T-helper 1 cell treated with Interleukin-12 subunit alpha and Interleukin-12 subunit beta and Interleukin-4 antibody, amounts not matched to agents 30 μg/mL and 1 μg/mL, for 36 hours (primary cell): ENCODE measurements around the gene C5orf52.

ENCODE experiments used
- H3K27ac Mint-ChIP-seq: one replicate; pipeline ENCODE4 v1.8.0; 2021; ENCODE audit warnings: mild to moderate bottlenecking, mixed read lengths
- H3K27me3 Mint-ChIP-seq: one replicate; pipeline ENCODE4 v1.8.0; 2021; ENCODE audit warnings: low read depth, mixed read lengths
- H3K36me3 Mint-ChIP-seq: one replicate; pipeline ENCODE4 v1.8.0; 2021; ENCODE audit warnings: low read depth, mixed read lengths
- H3K4me1 Mint-ChIP-seq: one replicate; pipeline ENCODE4 v1.8.0; 2021; ENCODE audit warnings: low read depth, mixed read lengths
- H3K4me3 Mint-ChIP-seq: one replicate; pipeline ENCODE4 v1.8.0; 2021; ENCODE audit warnings: mild to moderate bottlenecking, moderate library complexity, mixed read lengths
- H3K9me3 Mint-ChIP-seq: one replicate; pipeline ENCODE4 v1.8.0; 2021; ENCODE audit warnings: mixed read lengths

The C5orf52 gene

GRCh38 chr5:157670662-157671591 is at the start of gene C5orf52:
TSS of gene C5orf52 (plus strand) at chr5:157671533. CDS start at chr5:157671615, 82 bp downstream.
- H3K9me3 Mint-ChIP-seq, result no peaks in the 10 kb centered on the region
- H3K27ac Mint-ChIP-seq, result peak within 1 kb of the TSS; percentile 81
- H3K36me3 Mint-ChIP-seq, result peaks cover 5% of the 10 kb centered on the region
- peak within 1 kb of the TSS; percentile 93 for H3K4me3 Mint-ChIP-seq
- peaks cover 30% of the 10 kb centered on the region for H3K4me1 Mint-ChIP-seq
- peaks cover 14% of the 10 kb centered on the region for H3K27me3 Mint-ChIP-seq

DNA sequence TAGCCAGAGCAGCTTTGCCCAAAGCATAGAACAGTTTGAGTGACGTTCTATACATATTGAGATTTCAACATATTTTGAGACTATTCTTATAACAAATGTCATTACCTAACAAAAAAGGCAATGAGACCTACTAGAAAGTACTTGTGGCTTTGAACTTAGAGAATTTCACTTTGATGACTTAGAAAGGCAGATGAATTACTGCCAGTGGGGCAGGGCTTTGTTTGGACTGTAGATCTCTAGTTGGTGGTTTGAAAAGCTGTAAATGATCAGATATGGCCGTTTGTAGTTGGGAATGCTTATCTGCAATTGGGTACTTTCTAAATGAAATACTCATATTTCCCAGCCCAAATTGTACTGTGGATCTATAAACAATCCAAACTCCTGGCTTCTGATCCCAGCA is 47.2 kb upstream of the C5orf52 start:
- H3K27ac Mint-ChIP-seq, result no peak overlapping the region
- no peak overlapping the region for H3K4me3 Mint-ChIP-seq
- peaks cover 10% of the 10 kb centered on the region for H3K4me1 Mint-ChIP-seq
- H3K27me3 Mint-ChIP-seq, result no peaks in the 10 kb centered on the region
- H3K9me3 Mint-ChIP-seq, result peaks cover 23% of the 10 kb centered on the region
- H3K36me3 Mint-ChIP-seq, result peaks cover 23% of the 10 kb centered on the region

- Mint-ChIP-seq H3K4me1 (peaks cover 10% of the 10 kb centered on the region), H3K9me3 (peaks cover 22% of the 10 kb centered on the region), H3K27ac (no peak overlapping the region), H3K27me3 (no peaks in the 10 kb centered on the region), H3K36me3 (peaks cover 23% of the 10 kb centered on the region), H3K4me3 (no peak overlapping the region)
These were observed 44.5 kb upstream of the C5orf52 start for GRCh38 chr5:157626831-157627230.

DNA sequence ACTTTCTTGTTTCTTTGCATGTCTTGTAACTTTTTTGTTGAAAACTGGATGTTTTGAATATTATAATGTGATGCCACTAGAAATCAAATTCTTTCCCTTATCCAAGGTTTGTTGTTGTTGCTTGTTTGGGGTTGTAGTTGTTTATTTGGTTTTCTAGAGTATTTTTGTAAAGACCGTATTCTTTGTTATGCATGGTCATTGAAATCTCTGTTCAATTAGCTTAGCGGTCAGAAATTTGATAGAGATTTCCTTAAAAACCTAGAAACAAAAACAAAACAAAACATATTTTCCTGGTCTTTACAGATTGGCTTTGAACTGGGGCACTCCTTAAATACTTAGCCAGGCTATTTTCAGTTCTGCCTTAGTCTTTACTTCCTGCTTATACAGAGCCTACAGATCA is 41.0 kb upstream of the C5orf52 start:
- peaks cover 7% of the 10 kb centered on the region for H3K36me3 Mint-ChIP-seq
- no peak overlapping the region for H3K4me3 Mint-ChIP-seq
- H3K4me1 Mint-ChIP-seq, result peaks cover 2% of the 10 kb centered on the region
- no peaks in the 10 kb centered on the region for H3K27me3 Mint-ChIP-seq
- peaks cover 6% of the 10 kb centered on the region for H3K9me3 Mint-ChIP-seq
- no peak overlapping the region for H3K27ac Mint-ChIP-seq

DNA sequence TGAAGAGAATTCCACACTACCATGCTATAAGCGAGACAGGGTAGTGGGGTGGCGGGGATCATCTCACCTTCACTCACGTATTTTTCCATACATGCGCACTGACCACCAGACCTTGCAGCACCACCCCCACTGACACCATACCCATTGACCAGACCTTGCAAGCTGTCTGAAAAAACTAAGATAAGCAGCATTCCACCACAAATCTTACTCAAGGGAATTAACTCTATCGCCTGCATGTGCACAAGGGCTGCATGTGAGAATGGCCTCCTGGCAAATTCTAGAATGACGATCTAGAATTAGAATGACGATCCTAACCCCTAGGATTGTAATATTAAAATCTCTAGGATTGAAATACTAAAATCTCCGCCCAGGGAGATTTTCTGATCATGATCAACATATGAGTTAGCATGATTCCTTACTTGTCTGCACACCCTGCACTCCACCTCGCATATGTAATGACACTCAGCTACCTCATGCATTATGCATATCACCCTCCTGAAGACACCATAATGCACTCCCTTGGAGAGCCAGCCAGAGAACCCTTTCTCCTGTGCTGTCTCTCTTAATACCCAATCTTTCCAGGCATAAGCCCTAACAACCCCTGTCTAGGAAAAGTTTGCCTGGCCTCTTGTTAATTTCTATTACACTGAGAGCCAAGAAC is 30.8 kb upstream of the C5orf52 start:
- Mint-ChIP-seq H3K4me3 (no peak overlapping the region), H3K27me3 (no peaks in the 10 kb centered on the region), H3K4me1 (peaks cover 6% of the 10 kb centered on the region), H3K27ac (no peak overlapping the region), H3K9me3 (no peaks in the 10 kb centered on the region), H3K36me3 (peaks cover 2% of the 10 kb centered on the region)

- Mint-ChIP-seq H3K36me3 (peaks cover 12% of the 10 kb centered on the region), H3K27ac (no peak overlapping the region), H3K9me3 (peaks cover 14% of the 10 kb centered on the region), H3K4me1 (peaks cover 15% of the 10 kb centered on the region), H3K4me3 (no peak overlapping the region), H3K27me3 (no peaks in the 10 kb centered on the region)
These were observed 22.9 kb upstream of the C5orf52 start for GRCh38 chr5:157648275-157648990.

GRCh38 chr5:157649101-157649500 is 22.2 kb upstream of the C5orf52 start:
- Mint-ChIP-seq H3K4me3 (no peak overlapping the region), H3K27ac (no peak overlapping the region), H3K4me1 (peaks cover 17% of the 10 kb centered on the region), H3K9me3 (peaks cover 20% of the 10 kb centered on the region), H3K27me3 (no peaks in the 10 kb centered on the region), H3K36me3 (peaks cover 18% of the 10 kb centered on the region)

GRCh38 chr5:157650991-157651611 is 20.2 kb upstream of the C5orf52 start:
- Mint-ChIP-seq H3K9me3 (peaks cover 38% of the 10 kb centered on the region), H3K27ac (no peak overlapping the region), H3K27me3 (no peaks in the 10 kb centered on the region), H3K4me3 (peak overlapping the region; percentile 42), H3K36me3 (peaks cover 26% of the 10 kb centered on the region), H3K4me1 (peaks cover 19% of the 10 kb centered on the region)

DNA sequence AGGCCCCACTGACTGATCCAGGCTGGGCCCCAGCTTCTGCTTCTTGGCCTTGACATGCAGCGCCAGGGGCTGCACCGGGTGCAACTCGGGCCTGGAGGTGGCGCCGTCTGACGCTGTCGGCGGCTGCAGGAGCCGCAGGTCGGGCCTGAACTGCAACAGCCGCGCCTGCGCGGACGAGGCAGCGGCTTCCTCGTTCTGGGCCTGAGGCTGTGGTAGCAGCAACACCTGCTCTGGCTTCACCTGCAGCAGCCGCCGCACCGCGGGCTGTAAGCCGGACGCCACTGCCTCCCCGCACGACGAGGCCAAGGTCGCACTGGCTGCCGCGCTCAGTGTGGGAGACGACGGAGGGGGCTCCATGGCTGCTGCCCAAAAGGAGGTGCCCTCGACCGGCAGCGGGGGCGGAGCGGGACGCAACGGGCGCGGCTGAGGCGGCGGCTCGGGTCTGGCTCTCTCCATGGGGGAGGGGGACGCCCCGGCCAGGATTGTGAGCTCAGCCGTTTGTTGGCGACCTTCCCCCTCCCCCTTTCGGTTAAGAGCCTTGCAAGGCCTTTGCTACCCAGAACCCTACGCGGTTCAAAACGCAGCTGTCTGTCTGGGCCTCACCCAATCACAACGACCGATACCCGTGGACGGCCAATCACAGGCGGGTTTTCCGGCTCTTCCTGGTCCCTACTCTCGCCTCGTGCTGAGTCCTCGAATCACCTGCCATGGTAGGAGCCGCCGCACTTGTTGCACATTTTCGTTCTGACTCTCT is 19.5 kb upstream of the C5orf52 start:
- H3K27me3 Mint-ChIP-seq, result no peaks in the 10 kb centered on the region
- peak overlapping the region; percentile 76 for H3K27ac Mint-ChIP-seq
- H3K9me3 Mint-ChIP-seq, result peaks cover 45% of the 10 kb centered on the region
- peaks cover 19% of the 10 kb centered on the region for H3K4me1 Mint-ChIP-seq
- peaks cover 30% of the 10 kb centered on the region for H3K36me3 Mint-ChIP-seq
- peak overlapping the region; percentile 71 for H3K4me3 Mint-ChIP-seq

GRCh38 chr5:157652377-157652692 is 19.0 kb upstream of the C5orf52 start, which contains the start of gene SOX30:
TSS of gene SOX30 (minus strand) at chr5:157652438. CDS start at chr5:157652078, 360 bp downstream.
- Mint-ChIP-seq H3K4me1 (peaks cover 19% of the 10 kb centered on the region), H3K36me3 (peaks cover 30% of the 10 kb centered on the region), H3K9me3 (peaks cover 45% of the 10 kb centered on the region), H3K27me3 (no peaks in the 10 kb centered on the region), H3K27ac (peak within 1 kb of the TSS; percentile 76), H3K4me3 (peak within 1 kb of the TSS; percentile 71)

GRCh38 chr5:157657516-157657915 is 13.8 kb upstream of the C5orf52 start:
- Mint-ChIP-seq H3K36me3 (peaks cover 42% of the 10 kb centered on the region), H3K9me3 (peaks cover 69% of the 10 kb centered on the region)

GRCh38 chr5:157658893-157659292 is 12.4 kb upstream of the C5orf52 start:
- H3K27ac Mint-ChIP-seq, result no peak overlapping the region
- peaks cover 55% of the 10 kb centered on the region for H3K9me3 Mint-ChIP-seq
- H3K36me3 Mint-ChIP-seq, result peaks cover 29% of the 10 kb centered on the region
- H3K27me3 Mint-ChIP-seq, result no peaks in the 10 kb centered on the region
- H3K4me1 Mint-ChIP-seq, result peaks cover 2% of the 10 kb centered on the region
- no peak overlapping the region for H3K4me3 Mint-ChIP-seq

More at GRCh38 chr5:157657516-157657915, 13.8 kb upstream of the C5orf52 start:
- Mint-ChIP-seq H3K4me3 (no peak overlapping the region), H3K27ac (no peak overlapping the region), H3K27me3 (no peaks in the 10 kb centered on the region), H3K4me1 (peaks cover 9% of the 10 kb centered on the region)

DNA sequence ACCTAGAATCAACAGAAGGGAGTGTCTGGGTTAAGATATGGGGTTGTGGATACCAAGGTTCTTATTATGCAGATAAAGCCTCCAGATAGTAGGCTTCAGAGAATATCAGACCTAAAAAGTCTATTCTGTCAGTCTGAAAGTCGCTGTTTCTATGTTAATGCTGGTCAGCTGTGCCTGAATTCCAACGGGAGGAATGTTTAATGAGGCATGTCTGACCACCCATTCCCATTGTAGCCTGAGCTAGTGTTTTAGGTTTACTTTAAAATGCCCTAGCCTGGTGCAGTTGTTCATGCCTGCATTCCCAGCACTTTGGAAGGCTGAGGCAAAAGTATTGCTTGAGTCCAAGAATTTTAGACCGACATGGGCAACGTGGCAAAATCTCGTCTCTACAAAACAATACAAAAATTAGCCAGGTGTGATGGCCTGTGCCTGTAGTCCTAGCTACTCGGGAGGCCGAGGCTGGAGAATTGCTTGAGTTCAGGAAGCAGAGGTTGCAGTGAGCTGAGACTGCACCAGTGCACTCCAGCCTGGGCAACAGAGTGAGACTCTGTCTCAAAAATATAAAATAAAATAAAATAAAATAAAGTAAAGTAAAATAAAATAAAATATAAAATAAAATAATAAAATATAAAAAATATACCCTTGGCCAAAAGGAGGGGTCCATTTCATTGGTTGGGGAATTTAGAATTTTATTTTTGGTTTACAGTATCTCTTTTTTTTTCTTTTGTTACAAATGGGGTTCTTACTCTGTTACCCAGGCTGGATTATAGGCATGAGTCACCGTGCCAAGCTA is 11.3 kb upstream of the C5orf52 start:
- no peak overlapping the region for H3K4me3 Mint-ChIP-seq
- peaks cover 22% of the 10 kb centered on the region for H3K36me3 Mint-ChIP-seq
- H3K27me3 Mint-ChIP-seq, result no peaks in the 10 kb centered on the region
- peaks cover 52% of the 10 kb centered on the region for H3K9me3 Mint-ChIP-seq
- H3K27ac Mint-ChIP-seq, result no peak overlapping the region
- H3K4me1 Mint-ChIP-seq, result no peaks in the 10 kb centered on the region
